ENCODE measurements around the gene SPRY4. TPM values are rescaled to one million over a fixed set of nuclear protein-coding genes. Genes with fewer than 3 reads are reported as not detected.

SPRY4 gene
- total RNA-seq, 2 donors from 2014 or later, result 8.4 to 21.5 TPM

DNA sequence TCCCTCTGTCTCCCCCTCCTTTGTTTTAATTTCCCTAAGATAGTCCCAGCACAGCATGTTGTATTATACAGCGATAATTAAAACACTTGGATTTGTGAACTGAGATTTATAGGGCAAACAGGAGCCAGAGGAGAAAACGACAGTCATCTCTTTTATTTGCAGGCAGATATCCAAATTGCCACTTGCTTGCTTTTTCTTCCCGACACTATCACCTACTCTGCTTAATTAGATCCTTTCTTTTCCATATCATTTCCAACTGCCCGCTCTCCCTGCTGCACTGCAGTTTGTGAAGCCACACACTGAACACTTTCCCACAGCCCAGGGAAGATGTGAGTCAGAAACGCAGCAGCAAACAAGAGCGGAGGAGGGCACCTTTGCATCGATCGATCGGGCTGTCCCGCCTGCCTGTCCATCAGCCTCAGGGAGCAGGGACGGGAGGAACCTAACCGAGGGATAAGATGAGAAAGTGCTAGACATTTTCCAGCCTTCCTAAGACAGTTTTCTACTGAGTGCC, 35.8 kb upstream of the SPRY4 start:
- Histone ChIP-seq H3K4me3 (no peak overlapping the region), H3K9ac (ENCODE audit: low read depth in 2 of 2, low read length in 2 of 2) (peak overlapping the region in 1 of 2 donors; percentile 38), H3K27ac (no peak overlapping the region), H3K27me3 (no peaks in the 10 kb centered on the region), H3K9me3 (no peaks in the 10 kb centered on the region), H3K36me3 (no peaks in the 10 kb centered on the region), H3K4me1 (peaks cover 5% of the 10 kb centered on the region)
- peak; percentile 38 for DNase-seq
- intact Hi-C loops (cut with DNase I), result no loop called here
- TF ChIP-seq CTCF (IDR thresholded peaks at IDR 0.05), result no peak

DNA sequence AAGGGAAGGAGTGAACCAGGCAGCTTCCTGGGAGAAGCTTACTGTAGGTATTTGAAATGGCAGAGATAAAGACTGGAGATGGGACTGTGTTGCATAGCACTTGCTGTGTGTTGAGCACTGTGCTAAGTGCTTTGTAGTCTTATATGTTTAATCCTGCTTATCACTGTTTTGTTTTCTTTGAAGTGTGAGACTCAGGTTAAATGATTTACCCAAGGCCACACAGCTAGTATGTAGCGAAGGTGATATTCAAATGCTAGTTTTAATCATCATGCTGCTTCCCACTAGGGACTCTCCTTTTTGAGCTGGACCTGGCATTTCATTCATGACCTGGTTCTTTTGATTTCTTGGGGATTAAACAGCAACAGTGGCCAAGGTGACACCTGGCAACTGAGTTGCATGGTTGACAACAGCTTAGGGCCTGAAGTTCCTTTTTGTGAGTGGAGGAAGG, 35.3 kb upstream of the SPRY4 start:
- Histone ChIP-seq H3K9me3 (no peaks in the 10 kb centered on the region), H3K27ac (no peak overlapping the region), H3K9ac (ENCODE audit: low read depth in 2 of 2, low read length in 2 of 2) (peak overlapping the region in 1 of 2 donors; percentile 38), H3K36me3 (no peaks in the 10 kb centered on the region), H3K4me3 (no peak overlapping the region), H3K4me1 (peaks cover 5% of the 10 kb centered on the region), H3K27me3 (no peaks in the 10 kb centered on the region)
- intact Hi-C loops (cut with DNase I), result no loop called here
- no peak for TF ChIP-seq CTCF (IDR thresholded peaks at IDR 0.05)
- DNase-seq, result no peak

DNA sequence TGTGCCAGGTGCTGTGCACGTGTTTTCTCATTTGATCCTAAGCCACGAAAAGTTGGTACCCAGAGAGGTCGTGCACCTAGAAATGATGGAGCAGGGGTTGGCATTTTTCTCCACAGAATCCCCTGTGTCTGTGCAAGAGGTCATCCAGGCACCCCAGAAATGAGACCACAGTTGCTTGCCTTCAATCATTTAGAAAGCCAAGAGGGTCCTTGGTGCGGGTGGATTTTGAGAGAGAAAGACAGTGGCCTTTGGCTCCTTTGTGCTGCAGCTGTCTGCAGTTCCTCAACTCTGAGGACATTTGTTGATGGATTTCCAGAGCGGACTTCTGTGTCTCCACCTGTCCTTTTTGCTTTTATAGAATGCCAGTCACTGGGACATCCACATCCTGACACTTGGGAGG, 33.8 kb upstream of the SPRY4 start:
- no peak overlapping the region for H3K9ac ChIP-seq (ENCODE audit: low read depth in 2 of 2, low read length in 2 of 2)
- TF ChIP-seq CTCF (IDR thresholded peaks at IDR 0.05), result no peak

GRCh38 chr5:142358121-142358520, 33.3 kb upstream of the SPRY4 start:
- no peak for TF ChIP-seq CTCF (IDR thresholded peaks at IDR 0.05)
- Histone ChIP-seq H3K9me3 (no peaks in the 10 kb centered on the region), H3K4me3 (no peak overlapping the region), H3K27me3 (no peaks in the 10 kb centered on the region), H3K9ac (ENCODE audit: low read depth in 2 of 2, low read length in 2 of 2) (peak overlapping the region in 1 of 2 donors; percentile 81), H3K27ac (peak overlapping the region; percentile 84), H3K4me1 (peaks cover 3% of the 10 kb centered on the region), H3K36me3 (no peaks in the 10 kb centered on the region)
- intact Hi-C loops (cut with DNase I), result no loop called here
- no peak for DNase-seq

More for the DNA sequence above, 33.8 kb upstream of the SPRY4 start:
- no peak overlapping the region for H3K4me3 ChIP-seq
- H3K4me1 ChIP-seq, result peaks cover 5% of the 10 kb centered on the region
- no peaks in the 10 kb centered on the region for H3K36me3 ChIP-seq
- intact Hi-C loops (cut with DNase I), result no loop called here
- H3K9me3 ChIP-seq, result no peaks in the 10 kb centered on the region
- no peak for DNase-seq
- H3K27me3 ChIP-seq, result no peaks in the 10 kb centered on the region
- no peak overlapping the region for H3K27ac ChIP-seq

- peak overlapping the region; percentile 59 for H3K4me3 ChIP-seq
- H3K9ac ChIP-seq (ENCODE audit: low read depth in 2 of 2, low read length in 2 of 2), result peak overlapping the region; percentile 71 to 81
- no peaks in the 10 kb centered on the region for H3K9me3 ChIP-seq
- H3K27me3 ChIP-seq, result no peaks in the 10 kb centered on the region
- DNase-seq, result no peak
- H3K27ac ChIP-seq, result peak overlapping the region; percentile 84
- H3K36me3 ChIP-seq, result no peaks in the 10 kb centered on the region
- intact Hi-C loops (cut with DNase I), result no loop called here
- TF ChIP-seq CTCF (IDR thresholded peaks at IDR 0.05), result no peak
- no peaks in the 10 kb centered on the region for H3K4me1 ChIP-seq
These were observed 32.8 kb upstream of the SPRY4 start for GRCh38 chr5:142357469-142358090.

All from colonic mucosa (tissue), 4 donors.